EH (cell line): ENCODE measurements around the gene KIAA0319L.
"Not testable (repeated sequence)": the region's sequence is repeated elsewhere in the genome, so short reads cannot be mapped to it uniquely, and the experiment has no call there.

ENCODE experiments used
- DNase-seq: peaks from one replicate; pipeline ENCODE4 v3.0.0-alpha.2; 2015; ENCODE audit warnings: low read depth

KIAA0319L gene

GRCh38 chr1:35557118-35557610 is at the start of gene KIAA0319L:
Gene KIAA0319L (minus strand): TSS chr1:35557403. CDS start chr1:35554491, 2,912 bp downstream.
- DNase-seq = peak; percentile 90

- DNase-seq = peak; percentile 93
Measured at GRCh38 chr1:35605867-35606182, 48.6 kb upstream of the KIAA0319L start.

- peak; percentile 62 for DNase-seq
Measured at GRCh38 chr1:35605071-35605866, 48.1 kb upstream of the KIAA0319L start.

- DNase-seq = peak; percentile 24
Measured at GRCh38 chr1:35603941-35604340, 46.7 kb upstream of the KIAA0319L start.

- DNase-seq = no peak
Measured at GRCh38 chr1:35603468-35603867, 46.3 kb upstream of the KIAA0319L start.

GRCh38 chr1:35600593-35600992 is 43.4 kb upstream of the KIAA0319L start:
- no peak for DNase-seq

- DNase-seq = no peak
Measured at GRCh38 chr1:35599411-35599810, 42.2 kb upstream of the KIAA0319L start.

GRCh38 chr1:35598895-35599294 is 41.7 kb upstream of the KIAA0319L start:
- DNase-seq = no peak

- DNase-seq = no peak
Measured at GRCh38 chr1:35597870-35598269, 40.7 kb upstream of the KIAA0319L start.

GRCh38 chr1:35595684-35596083 is 38.5 kb upstream of the KIAA0319L start:
- DNase-seq = no peak

GRCh38 chr1:35594005-35594760 is 37.0 kb upstream of the KIAA0319L start:
- no peak for DNase-seq

- DNase-seq = no peak
Measured at GRCh38 chr1:35592991-35593769, 36.0 kb upstream of the KIAA0319L start.

GRCh38 chr1:35591211-35591610 is 34.0 kb upstream of the KIAA0319L start:
- no peak for DNase-seq

- DNase-seq = no peak
Measured at GRCh38 chr1:35590476-35591040, 33.4 kb upstream of the KIAA0319L start.

- no peak for DNase-seq
Measured at GRCh38 chr1:35589516-35590427, 32.6 kb upstream of the KIAA0319L start.

- no peak for DNase-seq
Measured at GRCh38 chr1:35588197-35588910, 31.2 kb upstream of the KIAA0319L start.

GRCh38 chr1:35587736-35588135 is 30.5 kb upstream of the KIAA0319L start:
- no peak for DNase-seq

GRCh38 chr1:35586808-35587207 is 29.6 kb upstream of the KIAA0319L start:
- DNase-seq = no peak

GRCh38 chr1:35585805-35586204 is 28.6 kb upstream of the KIAA0319L start:
- not testable (repeated sequence) for DNase-seq

GRCh38 chr1:35585281-35585680 is 28.1 kb upstream of the KIAA0319L start:
- DNase-seq = no peak
